WI38 (cell line): ENCODE data around the gene PPP4C.

Experiments used
- H3K4me3 ChIP-seq: 2 replicates; pipeline ENCODE4 v1.5.1; 2011; ENCODE audit warnings: low read depth, mild to moderate bottlenecking, control low read depth, low read length
- TF ChIP-seq, protein P1 (sequence below): IDR thresholded peaks from 2 replicates; pipeline ENCODE4 v1.5.1; 2012; ENCODE audit warnings: low read depth, mild to moderate bottlenecking, control low read depth, low read length

Gene PPP4C

DNA sequence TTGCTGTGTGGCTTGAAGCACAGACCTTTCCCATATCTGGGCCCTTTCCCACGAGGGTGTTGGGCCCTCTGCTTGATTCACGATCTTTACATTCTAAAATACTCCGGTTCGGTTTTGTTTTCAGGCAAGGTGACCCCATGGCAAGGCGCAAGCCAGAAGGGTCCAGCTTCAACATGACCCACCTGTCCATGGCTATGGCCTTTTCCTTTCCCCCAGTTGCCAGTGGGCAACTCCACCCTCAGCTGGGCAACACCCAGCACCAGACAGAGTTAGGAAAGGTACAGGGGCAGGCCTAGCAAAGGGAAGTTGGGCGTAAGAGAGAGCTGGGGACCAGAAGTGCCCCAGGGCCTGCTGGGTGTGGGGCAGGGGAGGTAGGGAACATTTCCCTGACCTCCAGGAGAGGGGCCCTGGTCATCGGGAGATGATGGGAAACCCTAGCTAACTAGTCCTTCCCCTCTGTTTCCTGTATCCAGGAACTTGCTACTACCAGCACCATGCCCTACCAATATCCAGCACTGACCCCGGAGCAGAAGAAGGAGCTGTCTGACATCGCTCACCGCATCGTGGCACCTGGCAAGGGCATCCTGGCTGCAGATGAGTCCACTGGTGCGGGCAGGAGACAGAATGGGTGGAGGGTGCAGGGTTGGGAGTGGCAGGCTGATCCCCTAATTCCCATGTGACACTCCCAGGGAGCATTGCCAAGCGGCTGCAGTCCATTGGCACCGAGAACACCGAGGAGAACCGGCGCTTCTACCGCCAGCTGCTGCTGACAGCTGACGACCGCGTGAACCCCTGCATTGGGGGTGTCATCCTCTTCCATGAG is 8.8 kb upstream of the PPP4C start:
- TF ChIP-seq, protein P1, sequence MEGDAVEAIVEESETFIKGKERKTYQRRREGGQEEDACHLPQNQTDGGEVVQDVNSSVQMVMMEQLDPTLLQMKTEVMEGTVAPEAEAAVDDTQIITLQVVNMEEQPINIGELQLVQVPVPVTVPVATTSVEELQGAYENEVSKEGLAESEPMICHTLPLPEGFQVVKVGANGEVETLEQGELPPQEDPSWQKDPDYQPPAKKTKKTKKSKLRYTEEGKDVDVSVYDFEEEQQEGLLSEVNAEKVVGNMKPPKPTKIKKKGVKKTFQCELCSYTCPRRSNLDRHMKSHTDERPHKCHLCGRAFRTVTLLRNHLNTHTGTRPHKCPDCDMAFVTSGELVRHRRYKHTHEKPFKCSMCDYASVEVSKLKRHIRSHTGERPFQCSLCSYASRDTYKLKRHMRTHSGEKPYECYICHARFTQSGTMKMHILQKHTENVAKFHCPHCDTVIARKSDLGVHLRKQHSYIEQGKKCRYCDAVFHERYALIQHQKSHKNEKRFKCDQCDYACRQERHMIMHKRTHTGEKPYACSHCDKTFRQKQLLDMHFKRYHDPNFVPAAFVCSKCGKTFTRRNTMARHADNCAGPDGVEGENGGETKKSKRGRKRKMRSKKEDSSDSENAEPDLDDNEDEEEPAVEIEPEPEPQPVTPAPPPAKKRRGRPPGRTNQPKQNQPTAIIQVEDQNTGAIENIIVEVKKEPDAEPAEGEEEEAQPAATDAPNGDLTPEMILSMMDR = no peak

DNA sequence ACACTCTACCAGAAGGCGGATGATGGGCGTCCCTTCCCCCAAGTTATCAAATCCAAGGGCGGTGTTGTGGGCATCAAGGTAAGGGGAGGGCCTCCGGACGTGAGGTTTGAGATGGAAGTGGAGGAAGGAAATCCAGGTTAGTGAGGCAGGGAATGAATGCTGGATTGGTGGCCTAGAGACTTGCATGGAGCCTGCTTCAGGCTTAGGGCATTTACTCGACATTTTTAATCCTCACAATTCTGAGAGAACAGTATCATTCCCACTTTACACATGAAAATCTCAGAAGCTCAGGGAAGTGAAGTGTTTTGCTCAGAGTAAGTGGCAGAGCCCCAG is 8.2 kb upstream of the PPP4C start:
- peak overlapping the region; percentile 99 for H3K4me3 ChIP-seq
- TF ChIP-seq, protein P1 = no peak

More for the DNA sequence above, 8.8 kb upstream of the PPP4C start:
- peak overlapping the region; percentile 99 for H3K4me3 ChIP-seq

DNA sequence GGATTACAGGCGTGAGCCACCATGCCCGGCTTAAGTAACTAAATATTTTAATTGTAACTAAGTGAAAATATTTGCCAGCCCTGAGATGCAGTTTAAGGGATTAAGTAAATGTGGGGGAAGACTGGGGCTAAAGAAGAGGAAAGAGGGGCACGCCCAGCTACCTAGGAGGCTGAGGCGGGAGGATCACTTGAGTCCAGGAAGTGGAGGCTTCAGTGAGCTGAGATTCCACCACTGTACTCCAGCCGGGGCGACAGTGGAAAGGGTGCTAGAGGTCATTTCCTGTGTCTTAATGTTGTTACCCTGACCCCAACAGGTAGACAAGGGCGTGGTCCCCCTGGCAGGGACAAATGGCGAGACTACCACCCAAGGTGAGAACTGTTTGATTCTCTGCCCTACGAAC is 7.5 kb upstream of the PPP4C start:
- TF ChIP-seq, protein P1 = no peak
- peak overlapping the region; percentile 14 for H3K4me3 ChIP-seq

DNA sequence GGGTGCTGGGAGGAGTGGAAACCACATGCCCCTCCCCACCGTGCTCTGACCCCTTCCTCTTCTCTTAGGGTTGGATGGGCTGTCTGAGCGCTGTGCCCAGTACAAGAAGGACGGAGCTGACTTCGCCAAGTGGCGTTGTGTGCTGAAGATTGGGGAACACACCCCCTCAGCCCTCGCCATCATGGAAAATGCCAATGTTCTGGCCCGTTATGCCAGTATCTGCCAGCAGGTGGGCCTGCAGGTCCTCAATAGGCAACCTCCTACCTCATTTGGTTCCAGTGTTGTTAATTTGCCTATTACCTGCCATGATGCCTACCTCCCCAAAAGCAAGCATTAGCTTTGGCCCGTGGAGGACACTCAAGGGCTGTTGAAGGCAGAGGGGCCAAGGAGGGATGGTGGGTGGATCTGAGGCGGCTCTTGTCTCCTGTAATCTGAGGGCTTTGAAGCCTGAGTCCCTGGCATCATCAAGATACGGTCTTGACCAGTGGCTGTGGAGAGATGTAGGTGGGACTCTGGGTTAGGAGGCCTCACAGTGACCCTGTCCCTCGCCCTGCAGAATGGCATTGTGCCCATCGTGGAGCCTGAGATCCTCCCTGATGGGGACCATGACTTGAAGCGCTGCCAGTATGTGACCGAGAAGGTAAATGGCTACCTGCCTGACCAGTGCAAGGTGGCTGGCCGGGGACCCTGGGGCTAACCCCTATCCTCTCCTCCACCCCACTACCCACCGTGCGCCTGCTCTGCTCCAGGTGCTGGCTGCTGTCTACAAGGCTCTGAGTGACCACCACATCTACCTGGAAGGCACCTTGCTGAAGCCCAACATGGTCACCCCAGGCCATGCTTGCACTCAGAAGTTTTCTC is 6.8 kb upstream of the PPP4C start:
- peak overlapping the region; percentile 14 for H3K4me3 ChIP-seq
- TF ChIP-seq, protein P1 = peak; percentile 63

DNA sequence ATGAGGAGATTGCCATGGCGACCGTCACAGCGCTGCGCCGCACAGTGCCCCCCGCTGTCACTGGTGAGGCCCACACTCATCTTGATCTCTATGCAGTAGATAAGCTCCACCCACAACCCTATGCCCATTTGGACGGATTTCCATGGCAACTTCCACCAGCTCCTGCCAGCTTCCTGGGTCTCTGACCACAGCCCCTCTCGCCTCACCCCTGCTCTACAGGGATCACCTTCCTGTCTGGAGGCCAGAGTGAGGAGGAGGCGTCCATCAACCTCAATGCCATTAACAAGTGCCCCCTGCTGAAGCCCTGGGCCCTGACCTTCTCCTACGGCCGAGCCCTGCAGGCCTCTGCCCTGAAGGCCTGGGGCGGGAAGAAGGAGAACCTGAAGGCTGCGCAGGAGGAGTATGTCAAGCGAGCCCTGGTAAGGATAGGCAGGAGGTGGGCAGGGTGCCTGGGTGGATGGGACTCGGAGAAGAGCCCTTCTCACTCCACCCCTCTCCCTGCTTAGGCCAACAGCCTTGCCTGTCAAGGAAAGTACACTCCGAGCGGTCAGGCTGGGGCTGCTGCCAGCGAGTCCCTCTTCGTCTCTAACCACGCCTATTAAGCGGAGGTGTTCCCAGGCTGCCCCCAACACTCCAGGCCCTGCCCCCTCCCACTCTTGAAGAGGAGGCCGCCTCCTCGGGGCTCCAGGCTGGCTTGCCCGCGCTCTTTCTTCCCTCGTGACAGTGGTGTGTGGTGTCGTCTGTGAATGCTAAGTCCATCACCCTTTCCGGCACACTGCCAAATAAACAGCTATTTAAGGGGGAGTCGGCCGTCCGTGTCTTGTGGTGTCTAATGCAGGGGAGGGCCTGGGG is 6.0 kb upstream of the PPP4C start:
- H3K4me3 ChIP-seq = no peak overlapping the region
- TF ChIP-seq, protein P1 = no peak

DNA sequence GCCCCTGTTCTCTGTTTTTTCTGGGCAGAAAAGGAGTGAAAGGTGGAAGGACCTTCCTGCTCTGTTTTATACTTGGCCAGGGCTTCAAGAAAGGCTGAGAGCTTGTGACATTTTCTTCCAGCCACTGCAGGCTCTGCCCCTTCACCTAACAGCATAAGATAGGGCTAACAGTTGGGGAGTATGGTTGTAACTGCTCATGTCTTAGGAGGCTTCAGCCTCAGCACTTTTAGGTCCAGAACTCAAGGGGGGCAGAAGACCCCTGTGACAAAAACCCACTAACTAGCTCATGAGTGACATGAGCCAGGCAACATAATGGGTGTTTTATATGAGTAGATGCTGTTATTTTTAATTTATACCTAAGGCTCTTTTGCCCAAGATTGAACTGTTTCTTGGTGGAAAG is 5.3 kb upstream of the PPP4C start:
- H3K4me3 ChIP-seq = 0 out of 2 replicates have a peak overlapping the region, but pooled peaks have one; percentile 10

More for the DNA sequence above, 5.3 kb upstream of the PPP4C start:
- TF ChIP-seq, protein P1 = no peak
